ENCODE data around the gene AACS.

DNA sequence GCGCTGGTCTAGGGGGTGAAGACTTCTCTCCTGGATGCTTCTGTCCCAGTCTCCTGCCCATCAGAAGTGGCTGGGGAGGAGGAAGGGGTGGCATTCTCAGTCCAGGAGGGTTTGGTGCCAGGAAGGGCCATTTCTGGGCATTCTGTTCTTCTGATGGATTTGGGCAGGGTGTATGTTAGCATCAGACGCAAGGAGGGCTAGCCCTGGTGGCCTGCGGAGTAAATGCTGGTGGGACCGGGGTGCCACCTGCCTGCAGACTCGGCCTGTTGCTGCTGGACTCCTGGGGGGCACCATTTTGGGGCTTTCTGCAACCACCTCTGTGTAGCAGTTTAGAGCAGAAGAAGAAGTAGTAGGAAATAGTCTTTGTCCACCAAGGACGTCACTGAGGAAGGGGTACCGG lies 31.7 kb downstream of the AACS start:
- TF ChIP-seq, protein P1, sequence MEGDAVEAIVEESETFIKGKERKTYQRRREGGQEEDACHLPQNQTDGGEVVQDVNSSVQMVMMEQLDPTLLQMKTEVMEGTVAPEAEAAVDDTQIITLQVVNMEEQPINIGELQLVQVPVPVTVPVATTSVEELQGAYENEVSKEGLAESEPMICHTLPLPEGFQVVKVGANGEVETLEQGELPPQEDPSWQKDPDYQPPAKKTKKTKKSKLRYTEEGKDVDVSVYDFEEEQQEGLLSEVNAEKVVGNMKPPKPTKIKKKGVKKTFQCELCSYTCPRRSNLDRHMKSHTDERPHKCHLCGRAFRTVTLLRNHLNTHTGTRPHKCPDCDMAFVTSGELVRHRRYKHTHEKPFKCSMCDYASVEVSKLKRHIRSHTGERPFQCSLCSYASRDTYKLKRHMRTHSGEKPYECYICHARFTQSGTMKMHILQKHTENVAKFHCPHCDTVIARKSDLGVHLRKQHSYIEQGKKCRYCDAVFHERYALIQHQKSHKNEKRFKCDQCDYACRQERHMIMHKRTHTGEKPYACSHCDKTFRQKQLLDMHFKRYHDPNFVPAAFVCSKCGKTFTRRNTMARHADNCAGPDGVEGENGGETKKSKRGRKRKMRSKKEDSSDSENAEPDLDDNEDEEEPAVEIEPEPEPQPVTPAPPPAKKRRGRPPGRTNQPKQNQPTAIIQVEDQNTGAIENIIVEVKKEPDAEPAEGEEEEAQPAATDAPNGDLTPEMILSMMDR (IDR thresholded peaks at IDR 0.05) = no peak
- TF ChIP-seq EZH2 (IDR thresholded peaks at IDR 0.05; ENCODE audit: borderline replicate concordance, insufficient read depth, low read depth, low read length, poor library complexity, severe bottlenecking) = no peak
